Tibial artery (tissue), 4 donors: ENCODE data around the gene CACNG4.

Experiments
- DNase-seq, 2 donors: peaks; one replicate each; pipeline ENCODE4 v3.0.0-alpha.2; 2019
- H3K27ac ChIP-seq, 2 donors: fragments of 200-600 bp; sonication (generic) in 1 of 2; 1 replicate in 1 of 2; 2 replicates in 1 of 2; pipeline ENCODE4 v1.5.1; 2018 to 2019; ENCODE audit warnings: mild to moderate bottlenecking in 1 of 2
- H3K27me3 ChIP-seq, 2 donors: fragments of 200-600 bp; sonication (generic) in 1 of 2; one replicate each; pipeline versions ENCODE4 v1.5.1 to v1.6.0; 2016 to 2019
- H3K36me3 ChIP-seq, 3 donors: fragments of 200-600 bp; sonication (generic) in 2 of 3; one replicate each; pipeline ENCODE4 v1.5.1; 2016 to 2019; ENCODE audit warnings: mild to moderate bottlenecking in 2 of 3
- H3K4me1 ChIP-seq, 4 donors: fragments of 200-600 bp; sonication (generic) in 2 of 4; 1 replicate in 3 of 4; 2 replicates in 1 of 4; pipeline ENCODE4 v1.5.1; 2016 to 2019
- H3K4me3 ChIP-seq, 2 donors: fragments of 200-600 bp; sonication (generic) in 1 of 2; 1 replicate in 1 of 2; 2 replicates in 1 of 2; pipeline ENCODE4 v1.5.1; 2018 to 2019; ENCODE audit warnings: mild to moderate bottlenecking in 2 of 2
- H3K9me3 ChIP-seq, 3 donors: fragments of 200-600 bp; sonication (generic) in 1 of 3; one replicate each; pipeline ENCODE4 v1.5.1; 2016 to 2019
- CTCF ChIP-seq, 2 experiments: fragments of 200-600 bp in 1 of 2; fragments of 450-650 bp in 1 of 2; IDR thresholded peaks; one replicate each; pipeline ENCODE4 v1.5.1; 2017 to 2019; ENCODE audit warnings: antibody characterized with exemption in 2 of 2, mild to moderate bottlenecking in 1 of 2, moderate library complexity in 1 of 2
- intact Hi-C: fragments of 100-400 bp; cut with DNase I; formaldehyde crosslinking; loops from one replicate; pipeline ENCODE4 v1.15.0; 2023; ENCODE audit warnings: low total_unique reads

The CACNG4 gene

GRCh38 chr17:67011527-67012175, 47.1 kb downstream of the CACNG4 start:
- Histone ChIP-seq H3K9me3 (peaks cover 0 to 7% (median 5%) of the 10 kb centered on the region in 3 donors), H3K4me1 (no peaks in the 10 kb centered on the region), H3K27me3 (peaks cover 0 to 14% of the 10 kb centered on the region in 2 donors), H3K4me3 (no peak overlapping the region), H3K36me3 (no peaks in the 10 kb centered on the region), H3K27ac (no peak overlapping the region)
- TF ChIP-seq CTCF (IDR thresholded peaks at IDR 0.05), result no peak
- DNase-seq, result no peak
- intact Hi-C loops, result no loop called here

- intact Hi-C loops, result no loop called here
- H3K9me3 ChIP-seq, result no peaks in the 10 kb centered on the region
- no peak for DNase-seq
- no peaks in the 10 kb centered on the region for H3K4me1 ChIP-seq
- H3K27me3 ChIP-seq, result peaks cover 0 to 11% of the 10 kb centered on the region in 2 donors
- H3K36me3 ChIP-seq, result no peaks in the 10 kb centered on the region
- TF ChIP-seq CTCF (IDR thresholded peaks at IDR 0.05), result no peak
- H3K27ac ChIP-seq, result no peak overlapping the region
- H3K4me3 ChIP-seq, result no peak overlapping the region
These were observed 49.4 kb downstream of the CACNG4 start for GRCh38 chr17:67013891-67014290.

- intact Hi-C loops, result no loop called here
- no peak overlapping the region for H3K4me3 ChIP-seq
- no peaks in the 10 kb centered on the region for H3K9me3 ChIP-seq
- no peaks in the 10 kb centered on the region for H3K4me1 ChIP-seq
- no peak for DNase-seq
- no peak overlapping the region for H3K27ac ChIP-seq
- H3K36me3 ChIP-seq, result no peaks in the 10 kb centered on the region
- peaks cover 0 to 8% of the 10 kb centered on the region in 2 donors for H3K27me3 ChIP-seq
- TF ChIP-seq CTCF (IDR thresholded peaks at IDR 0.05), result no peak
These were observed 50.5 kb downstream of the CACNG4 start for GRCh38 chr17:67015001-67015400.

- peaks cover 0 to 6% of the 10 kb centered on the region in 2 donors for H3K27me3 ChIP-seq
- no peak overlapping the region for H3K4me3 ChIP-seq
- no peaks in the 10 kb centered on the region for H3K36me3 ChIP-seq
- no peaks in the 10 kb centered on the region for H3K4me1 ChIP-seq
- no peak for DNase-seq
- no peak for TF ChIP-seq CTCF (IDR thresholded peaks at IDR 0.05)
- intact Hi-C loops, result no loop called here
- H3K9me3 ChIP-seq, result no peaks in the 10 kb centered on the region
- no peak overlapping the region for H3K27ac ChIP-seq
These were observed 51.7 kb downstream of the CACNG4 start for GRCh38 chr17:67016039-67016762.

- no peak overlapping the region for H3K27ac ChIP-seq
- H3K4me1 ChIP-seq, result no peaks in the 10 kb centered on the region
- H3K9me3 ChIP-seq, result no peaks in the 10 kb centered on the region
- no peak overlapping the region for H3K4me3 ChIP-seq
- intact Hi-C loops, result no loop called here
- TF ChIP-seq CTCF (IDR thresholded peaks at IDR 0.05), result no peak
- DNase-seq, result no peak
- H3K36me3 ChIP-seq, result no peaks in the 10 kb centered on the region
- peaks cover 0 to 5% of the 10 kb centered on the region in 2 donors for H3K27me3 ChIP-seq
These were observed 53.4 kb downstream of the CACNG4 start for GRCh38 chr17:67017910-67018309.
